ENCODE measurements around the gene SFXN4. TPM values are rescaled to one million over a fixed set of nuclear protein-coding genes. Genes with fewer than 3 reads are reported as not detected.

SFXN4 gene
- total and polyA plus RNA-seq, 10 donors: 13.3 to 68.3 (median 24.8) TPM

DNA sequence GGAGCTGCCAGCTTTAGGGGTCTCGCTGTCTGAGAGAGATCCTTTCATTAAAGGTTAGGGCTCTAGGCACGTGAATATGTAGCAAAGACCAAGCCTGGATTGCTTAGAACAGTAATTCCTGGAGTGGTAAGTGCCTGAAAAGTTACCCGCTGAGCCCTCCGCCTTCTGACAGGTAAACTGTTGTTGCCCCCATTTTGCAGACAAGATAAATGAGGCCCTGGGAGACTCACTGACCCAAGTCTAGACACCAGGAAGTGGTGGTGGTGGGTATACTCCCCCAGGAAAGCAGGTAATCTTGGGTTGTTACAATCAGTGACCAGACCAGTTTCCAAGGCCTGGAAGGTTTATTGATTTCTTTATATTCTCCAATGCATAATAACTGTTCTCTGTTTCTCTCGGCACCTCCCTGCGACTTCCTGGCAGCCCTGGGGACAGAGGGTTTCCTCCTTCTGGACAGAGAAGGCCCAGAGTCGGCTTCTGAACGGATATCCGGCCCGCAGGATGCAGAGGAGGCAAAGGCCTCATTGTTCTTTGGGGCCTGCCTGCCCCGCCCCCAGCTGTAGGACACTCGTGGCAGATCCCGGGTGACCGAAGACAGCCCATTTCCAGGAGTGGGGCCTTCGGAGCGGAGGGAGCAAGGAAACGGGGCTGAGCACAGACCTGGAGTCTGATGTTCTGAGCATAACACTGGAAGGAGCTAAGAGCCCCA is 40.5 kb upstream of the SFXN4 start:
- TF ChIP-seq CTCF (IDR thresholded peaks at IDR 0.05 in 8 of 11, conservative IDR thresholded peaks at IDR 0.05 in 3 of 11) (no peak), POLR2AphosphoS5 (IDR thresholded peaks at IDR 0.05) (peak; percentile 73 to 80 (median 79)), POLR2A (IDR thresholded peaks at IDR 0.05) (no peak)
- intact Hi-C loops (cut with DNase I; ENCODE audit: low total_unique reads): loop anchor here (5.0 kb wide), 2 partner anchors 101 to 211 kb away; no protein-coding TSS in a partner anchor
- peak overlapping the region; percentile 43 to 96 (median 86) for H3K4me3 ChIP-seq
- H3K27me3 ChIP-seq (replicated peaks in 1 of 7): no peaks in the 10 kb centered on the region
- H3K4me1 ChIP-seq: peaks cover 7 to 59% (median 40%) of the 10 kb centered on the region in 6 donors
- WGBS, 5 donors: 20 to 30% (median 23%) methylated on average over 17 of the region's 17 CpGs
- no peaks in the 10 kb centered on the region for H3K9me3 ChIP-seq
- peak; percentile 93 for DNase-seq
- H3K27ac ChIP-seq: peak overlapping the region; percentile 91 to 99 (median 97)
- H3K36me3 ChIP-seq: no peaks in the 10 kb centered on the region

GRCh38 chr10:119203006-119203405 is 37.5 kb upstream of the SFXN4 start:
- Histone ChIP-seq H3K4me3 (no peak overlapping the region), H3K36me3 (no peaks in the 10 kb centered on the region), H3K9me3 (no peaks in the 10 kb centered on the region), H3K27me3 (replicated peaks in 1 of 7) (no peaks in the 10 kb centered on the region), H3K27ac (peak overlapping the region in 6 of 8 donors; percentile 26 to 58 (median 48)), H3K4me1 (peaks cover 9 to 47% (median 16%) of the 10 kb centered on the region in 6 donors)
- intact Hi-C loops (cut with DNase I; ENCODE audit: low total_unique reads): loop anchor here (5.0 kb wide), 1 partner anchor 244 kb away; no protein-coding TSS in a partner anchor
- 67 to 78% (median 74%) methylated on average over 4 of the region's 4 CpGs for WGBS, 5 donors
- DNase-seq: no peak
- TF ChIP-seq POLR2AphosphoS5 (IDR thresholded peaks at IDR 0.05) (peak in 1 of 3 donors; percentile 42), POLR2A (IDR thresholded peaks at IDR 0.05) (no peak)

DNA sequence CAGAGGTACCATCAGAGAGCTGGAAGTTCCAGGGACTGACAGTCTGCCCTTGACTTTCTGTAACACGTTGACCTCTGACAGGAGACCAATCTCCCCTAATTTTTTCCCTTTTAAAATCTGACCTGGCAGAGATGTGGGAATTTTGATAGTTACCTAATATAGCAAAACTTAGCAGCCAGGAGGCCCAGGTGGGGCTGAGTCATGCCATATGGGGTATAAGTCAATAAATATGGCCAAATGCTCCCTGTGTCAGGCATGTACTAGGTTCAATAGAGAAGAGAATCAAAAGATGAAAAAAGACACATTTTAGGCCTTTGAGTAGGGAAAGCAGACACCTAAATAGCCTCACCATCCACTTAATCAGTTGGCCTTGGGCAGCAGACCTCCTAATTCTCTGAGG is 35.7 kb upstream of the SFXN4 start:
- no peaks in the 10 kb centered on the region for H3K9me3 ChIP-seq
- H3K4me1 ChIP-seq: peaks cover 8 to 40% (median 12%) of the 10 kb centered on the region in 6 donors
- 67 to 88% (median 77%) methylated on average over 1 of the region's 1 CpG for WGBS, 5 donors
- H3K27me3 ChIP-seq (replicated peaks in 1 of 7): no peaks in the 10 kb centered on the region
- intact Hi-C loops (cut with DNase I; ENCODE audit: low total_unique reads): loop anchor here (5.0 kb wide), 1 partner anchor 246 kb away; no protein-coding TSS in a partner anchor
- H3K27ac ChIP-seq: no peak overlapping the region
- DNase-seq: no peak
- no peak overlapping the region for H3K4me3 ChIP-seq
- TF ChIP-seq POLR2AphosphoS5 (IDR thresholded peaks at IDR 0.05) (no peak), CTCF (IDR thresholded peaks at IDR 0.05 in 8 of 11, conservative IDR thresholded peaks at IDR 0.05 in 3 of 11) (no peak), POLR2A (IDR thresholded peaks at IDR 0.05) (no peak)
- H3K36me3 ChIP-seq: no peaks in the 10 kb centered on the region

DNA sequence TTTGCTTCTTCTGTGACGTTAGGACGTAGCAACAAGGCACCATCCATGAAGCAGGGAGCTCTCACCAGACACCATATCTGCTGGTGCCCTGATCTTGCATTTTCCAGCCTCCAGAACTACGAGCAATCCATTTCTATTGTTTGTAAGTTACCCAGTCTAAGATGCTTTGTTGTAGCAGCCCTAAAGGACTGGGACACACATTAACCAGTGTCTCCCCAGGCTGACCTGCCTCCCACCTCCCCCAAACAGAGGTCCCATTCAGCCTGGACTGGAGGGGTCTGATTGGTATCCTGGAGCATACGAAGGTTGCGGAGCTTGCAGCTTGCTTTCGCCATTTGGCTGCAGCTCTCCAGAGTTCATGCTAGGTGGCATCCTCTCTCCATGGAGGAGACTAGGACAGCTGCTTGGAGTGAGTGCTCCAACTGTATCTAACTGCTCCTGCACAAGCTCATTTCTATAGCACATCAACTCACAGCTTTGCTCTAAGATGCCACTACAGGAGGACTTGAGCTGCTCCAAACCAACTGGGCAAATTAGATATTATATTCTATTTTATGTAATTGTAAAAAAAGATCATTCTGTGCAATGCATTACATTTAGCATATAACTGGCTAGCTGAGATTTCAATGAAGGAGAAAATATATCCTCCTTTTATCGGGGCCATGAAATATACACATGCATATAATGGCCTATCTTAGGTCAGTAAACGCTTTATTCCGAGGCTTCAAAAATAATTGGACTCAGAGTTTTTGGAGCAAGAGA is 33.9 kb upstream of the SFXN4 start:
- no peak overlapping the region for H3K27ac ChIP-seq
- H3K27me3 ChIP-seq (replicated peaks in 1 of 7): no peaks in the 10 kb centered on the region
- TF ChIP-seq POLR2AphosphoS5 (IDR thresholded peaks at IDR 0.05) (peak in 1 of 3 donors; percentile 50), CTCF (IDR thresholded peaks at IDR 0.05 in 8 of 11, conservative IDR thresholded peaks at IDR 0.05 in 3 of 11) (peak; percentile 17 to 85 (median 73)), POLR2A (IDR thresholded peaks at IDR 0.05) (no peak)
- H3K4me1 ChIP-seq: peaks cover 0 to 31% (median 5%) of the 10 kb centered on the region in 6 donors
- no peak overlapping the region for H3K4me3 ChIP-seq
- DNase-seq: no peak
- 56 to 61% (median 61%) methylated on average over 8 to 9 of the region's 9 CpGs for WGBS, 5 donors
- H3K36me3 ChIP-seq: no peaks in the 10 kb centered on the region
- H3K9me3 ChIP-seq: no peaks in the 10 kb centered on the region
- intact Hi-C loops (cut with DNase I; ENCODE audit: low total_unique reads): no loop called here

Data from spleen (tissue), 11 donors.